Measurements from ENCODE around the gene TSPAN31.
"Not testable (repeated sequence)": the region's sequence is repeated elsewhere in the genome, so short reads cannot be mapped to it uniquely, and the experiment has no call there.

The TSPAN31 gene

GRCh38 chr12:57718641-57719528 is 26.0 kb upstream of the TSPAN31 start:
- H3K4me3 ChIP-seq: no peak overlapping the region
- no peak for TF ChIP-seq CTCF (IDR thresholded peaks at IDR 0.05)
- DNase-seq (ENCODE audit: low spot score): no peak
- H3K27ac ChIP-seq: no peak overlapping the region

GRCh38 chr12:57719777-57720605 is 24.8 kb upstream of the TSPAN31 start:
- no peak for TF ChIP-seq CTCF (IDR thresholded peaks at IDR 0.05)
- DNase-seq (ENCODE audit: low spot score): no peak
- H3K4me3 ChIP-seq: no peak overlapping the region
- H3K27ac ChIP-seq: no peak overlapping the region

GRCh38 chr12:57720606-57721595 is 23.9 kb upstream of the TSPAN31 start:
- H3K27ac ChIP-seq: no peak overlapping the region
- no peak overlapping the region for H3K4me3 ChIP-seq
- TF ChIP-seq CTCF (IDR thresholded peaks at IDR 0.05): no peak
- DNase-seq (ENCODE audit: low spot score): no peak

GRCh38 chr12:57721846-57722608 is 22.8 kb upstream of the TSPAN31 start:
- not testable (repeated sequence) for H3K27ac ChIP-seq; H3K4me3 ChIP-seq; DNase-seq (ENCODE audit: low spot score)

- Histone ChIP-seq H3K4me3 (no peak overlapping the region), H3K27ac (no peak overlapping the region)
- TF ChIP-seq CTCF (IDR thresholded peaks at IDR 0.05): no peak
- DNase-seq (ENCODE audit: low spot score): no peak
These were observed 21.9 kb upstream of the TSPAN31 start for GRCh38 chr12:57722716-57723629.

- Histone ChIP-seq H3K4me3 (no peak overlapping the region), H3K27ac (no peak overlapping the region)
- no peak for DNase-seq (ENCODE audit: low spot score)
- no peak for TF ChIP-seq CTCF (IDR thresholded peaks at IDR 0.05)
These were observed 21.2 kb upstream of the TSPAN31 start for GRCh38 chr12:57723630-57723962.

Measured in coronary artery (tissue), 2 donors.